Mesendoderm (in vitro differentiated cells): ENCODE data around the gene CAPN15.

Experiments
- DNase-seq: peaks from one replicate; pipeline ENCODE4 v3.0.0; 2013
- H2AK5ac ChIP-seq: 2 replicates; pipeline ENCODE4 v1.6.1; 2013; ENCODE audit warnings: low read length, inconsistent platforms
- H2BK120ac ChIP-seq: 2 replicates; pipeline ENCODE4 v1.6.1; 2013; ENCODE audit warnings: low read depth, mild to moderate bottlenecking, low read length, moderate library complexity, mixed read lengths
- H2BK15ac ChIP-seq: replicated peaks from 2 replicates; pipeline ENCODE4 v1.6.1; 2013; ENCODE audit warnings: low read depth, mild to moderate bottlenecking, moderate library complexity
- H2BK5ac ChIP-seq: 2 replicates; pipeline ENCODE4 v1.6.1; 2013; ENCODE audit warnings: low read length, inconsistent platforms
- H3K18ac ChIP-seq: 2 replicates; pipeline ENCODE4 v1.6.1; 2013; ENCODE audit warnings: mild to moderate bottlenecking, low read length, mixed read lengths
- H3K23ac ChIP-seq: one replicate; pipeline ENCODE4 v1.6.1; 2013; ENCODE audit warnings: low read length
- H3K27ac ChIP-seq: 2 replicates; pipeline ENCODE4 v1.5.1; 2013; ENCODE audit warnings: low read depth, mild to moderate bottlenecking, inconsistent platforms, low read length, moderate library complexity
- H3K27me3 ChIP-seq: 2 replicates; pipeline ENCODE4 v1.6.1; 2013; ENCODE audit warnings: low read length, control low read depth, mild to moderate bottlenecking, inconsistent platforms; ENCODE audit not compliant: insufficient read depth, poor library complexity
- H3K36me3 ChIP-seq: 2 replicates; pipeline ENCODE4 v1.6.1; 2013; ENCODE audit warnings: low read length, inconsistent platforms; ENCODE audit not compliant: control insufficient read depth, insufficient read depth
- H3K4ac ChIP-seq: one replicate; pipeline ENCODE4 v1.6.1; 2013; ENCODE audit warnings: low read depth, mild to moderate bottlenecking, low read length, moderate library complexity
- H3K4me1 ChIP-seq: 2 replicates; pipeline ENCODE4 v1.6.1; 2013; ENCODE audit warnings: low read depth, low read length, inconsistent platforms; ENCODE audit not compliant: control insufficient read depth
- H3K4me2 ChIP-seq: 2 replicates; pipeline ENCODE4 v1.6.1; 2013; ENCODE audit warnings: low read length
- H3K4me3 ChIP-seq: 2 replicates; pipeline ENCODE4 v1.5.1; 2013; ENCODE audit warnings: mild to moderate bottlenecking, low read length
- H3K56ac ChIP-seq: one replicate; pipeline ENCODE4 v1.6.1; 2013; ENCODE audit warnings: low read length
- H3K79me1 ChIP-seq: 2 replicates; pipeline ENCODE4 v1.6.1; 2013; ENCODE audit warnings: low read length, inconsistent platforms
- H3K79me2 ChIP-seq: 2 replicates; pipeline ENCODE4 v1.6.1; 2013; ENCODE audit warnings: mild to moderate bottlenecking, low read length; ENCODE audit not compliant: control insufficient read depth, insufficient read depth
- H3K9ac ChIP-seq: 2 replicates; pipeline ENCODE4 v1.6.1; 2013; ENCODE audit warnings: low read length, inconsistent platforms
- H4K5ac ChIP-seq: one replicate; pipeline ENCODE4 v1.6.1; 2013; ENCODE audit warnings: low read length
- H4K8ac ChIP-seq: one replicate; pipeline ENCODE4 v1.6.1; 2013; ENCODE audit warnings: low read depth, mild to moderate bottlenecking, control low read depth, low read length, moderate library complexity
- WGBS: extraction: QIAGEN DNeasy Blood & Tissue Kit; methylation state at CpG from one replicate; pipeline ENCODE4 v1.1.7; 2013; ENCODE audit warnings: low lambda C conversion rate, missing lambda C conversion rate; ENCODE audit not compliant: insufficient coverage; ENCODE audit errors: extremely low coverage; 5-methylcytosine and 5-hydroxymethylcytosine counted together

Gene CAPN15

GRCh38 chr16:515939-516226, 11.6 kb upstream of the CAPN15 start:
- H2AK5ac ChIP-seq, result no peak overlapping the region
- no peak overlapping the region for H3K27ac ChIP-seq
- H3K79me2 ChIP-seq, result no peaks in the 10 kb centered on the region
- no peak overlapping the region for H3K18ac ChIP-seq
- H4K8ac ChIP-seq, result no peak overlapping the region
- no peak overlapping the region for H3K9ac ChIP-seq
- WGBS, result no CpG with 5 or more reads among the region's 11 CpGs
- H4K5ac ChIP-seq, result no peak overlapping the region
- no peak overlapping the region for H2BK5ac ChIP-seq
- no peaks in the 10 kb centered on the region for H3K79me1 ChIP-seq
- H3K36me3 ChIP-seq, result peaks cover 6% of the 10 kb centered on the region
- H3K56ac ChIP-seq, result no peak overlapping the region
- no peak overlapping the region for H3K4me2 ChIP-seq
- no peak overlapping the region for H3K4me3 ChIP-seq
- H3K27me3 ChIP-seq, result no peaks in the 10 kb centered on the region
- no peak overlapping the region for H2BK120ac ChIP-seq
- H3K23ac ChIP-seq, result no peak overlapping the region
- no peak overlapping the region for H3K4ac ChIP-seq
- H2BK15ac ChIP-seq, result no peak overlapping the region
- H3K4me1 ChIP-seq, result no peaks in the 10 kb centered on the region
- no peak for DNase-seq

- no peaks in the 10 kb centered on the region for H3K79me2 ChIP-seq
- no peaks in the 10 kb centered on the region for H3K79me1 ChIP-seq
- no peak overlapping the region for H3K4me2 ChIP-seq
- H3K9ac ChIP-seq, result no peak overlapping the region
- no peak overlapping the region for H3K56ac ChIP-seq
- no peak overlapping the region for H3K27ac ChIP-seq
- no peak overlapping the region for H3K18ac ChIP-seq
- H3K27me3 ChIP-seq, result no peaks in the 10 kb centered on the region
- H3K36me3 ChIP-seq, result peaks cover 6% of the 10 kb centered on the region
- H2AK5ac ChIP-seq, result no peak overlapping the region
- H2BK5ac ChIP-seq, result no peak overlapping the region
- H3K4ac ChIP-seq, result no peak overlapping the region
- H4K8ac ChIP-seq, result no peak overlapping the region
- H3K23ac ChIP-seq, result no peak overlapping the region
- no peak overlapping the region for H2BK120ac ChIP-seq
- no peaks in the 10 kb centered on the region for H3K4me1 ChIP-seq
- no peak for DNase-seq
- no CpG with 5 or more reads among the region's 8 CpGs for WGBS
- no peak overlapping the region for H4K5ac ChIP-seq
- no peak overlapping the region for H2BK15ac ChIP-seq
- no peak overlapping the region for H3K4me3 ChIP-seq
These were observed 11.2 kb upstream of the CAPN15 start for GRCh38 chr16:516301-516700.

- no peak overlapping the region for H2AK5ac ChIP-seq
- H3K4me3 ChIP-seq, result no peak overlapping the region
- peaks cover 6% of the 10 kb centered on the region for H3K36me3 ChIP-seq
- H3K4ac ChIP-seq, result no peak overlapping the region
- no peak overlapping the region for H3K18ac ChIP-seq
- no peaks in the 10 kb centered on the region for H3K79me2 ChIP-seq
- no peak overlapping the region for H3K4me2 ChIP-seq
- H3K9ac ChIP-seq, result no peak overlapping the region
- H3K23ac ChIP-seq, result no peak overlapping the region
- DNase-seq, result no peak
- WGBS, result no CpG with 5 or more reads among the region's 9 CpGs
- no peak overlapping the region for H3K27ac ChIP-seq
- H4K5ac ChIP-seq, result no peak overlapping the region
- no peak overlapping the region for H2BK120ac ChIP-seq
- H3K27me3 ChIP-seq, result no peaks in the 10 kb centered on the region
- no peak overlapping the region for H3K56ac ChIP-seq
- no peaks in the 10 kb centered on the region for H3K79me1 ChIP-seq
- no peak overlapping the region for H4K8ac ChIP-seq
- no peak overlapping the region for H2BK5ac ChIP-seq
- no peaks in the 10 kb centered on the region for H3K4me1 ChIP-seq
- no peak overlapping the region for H2BK15ac ChIP-seq
These were observed 8.7 kb upstream of the CAPN15 start for GRCh38 chr16:518858-519257.

GRCh38 chr16:519425-519824, 8.1 kb upstream of the CAPN15 start:
- Histone ChIP-seq H2BK15ac (no peak overlapping the region), H3K4ac (no peak overlapping the region), H3K79me1 (no peaks in the 10 kb centered on the region), H4K8ac (no peak overlapping the region), H3K4me3 (no peak overlapping the region), H3K23ac (no peak overlapping the region), H3K18ac (no peak overlapping the region), H2BK5ac (no peak overlapping the region), H2BK120ac (no peak overlapping the region), H3K56ac (no peak overlapping the region), H3K27ac (no peak overlapping the region), H3K9ac (no peak overlapping the region), H3K4me2 (no peak overlapping the region), H3K79me2 (no peaks in the 10 kb centered on the region), H3K27me3 (no peaks in the 10 kb centered on the region), H2AK5ac (no peak overlapping the region), H3K36me3 (peaks cover 6% of the 10 kb centered on the region), H4K5ac (no peak overlapping the region), H3K4me1 (no peaks in the 10 kb centered on the region)
- no CpG with 5 or more reads among the region's 19 CpGs for WGBS
- DNase-seq, result no peak

GRCh38 chr16:519841-520687, 7.4 kb upstream of the CAPN15 start:
- H3K56ac ChIP-seq, result no peak overlapping the region
- no peak overlapping the region for H2AK5ac ChIP-seq
- H2BK15ac ChIP-seq, result no peak overlapping the region
- H3K4me1 ChIP-seq, result no peaks in the 10 kb centered on the region
- no peak overlapping the region for H3K23ac ChIP-seq
- no peak overlapping the region for H3K4me2 ChIP-seq
- no peak for DNase-seq
- H2BK5ac ChIP-seq, result no peak overlapping the region
- H3K4ac ChIP-seq, result no peak overlapping the region
- no peak overlapping the region for H3K9ac ChIP-seq
- no peaks in the 10 kb centered on the region for H3K79me1 ChIP-seq
- no CpG with 5 or more reads among the region's 35 CpGs for WGBS
- peaks cover 6% of the 10 kb centered on the region for H3K36me3 ChIP-seq
- no peak overlapping the region for H3K18ac ChIP-seq
- no peaks in the 10 kb centered on the region for H3K79me2 ChIP-seq
- no peak overlapping the region for H3K27ac ChIP-seq
- no peak overlapping the region for H2BK120ac ChIP-seq
- no peaks in the 10 kb centered on the region for H3K27me3 ChIP-seq
- no peak overlapping the region for H3K4me3 ChIP-seq
- no peak overlapping the region for H4K5ac ChIP-seq
- H4K8ac ChIP-seq, result no peak overlapping the region

GRCh38 chr16:520847-521246, 6.7 kb upstream of the CAPN15 start:
- no peaks in the 10 kb centered on the region for H3K79me2 ChIP-seq
- no peak overlapping the region for H3K23ac ChIP-seq
- H3K4ac ChIP-seq, result no peak overlapping the region
- peaks cover under 1% of the 10 kb centered on the region for H3K4me1 ChIP-seq
- H2BK120ac ChIP-seq, result no peak overlapping the region
- H3K56ac ChIP-seq, result no peak overlapping the region
- H3K4me2 ChIP-seq, result no peak overlapping the region
- no peaks in the 10 kb centered on the region for H3K27me3 ChIP-seq
- H3K36me3 ChIP-seq, result peaks cover 6% of the 10 kb centered on the region
- H3K4me3 ChIP-seq, result no peak overlapping the region
- H3K18ac ChIP-seq, result no peak overlapping the region
- no peak overlapping the region for H3K9ac ChIP-seq
- no peak overlapping the region for H4K5ac ChIP-seq
- no peak overlapping the region for H3K27ac ChIP-seq
- no peak overlapping the region for H2BK15ac ChIP-seq
- no peak overlapping the region for H2AK5ac ChIP-seq
- no CpG with 5 or more reads among the region's 13 CpGs for WGBS
- DNase-seq, result no peak
- peaks cover 2% of the 10 kb centered on the region for H3K79me1 ChIP-seq
- no peak overlapping the region for H4K8ac ChIP-seq
- H2BK5ac ChIP-seq, result no peak overlapping the region
